ENCODE data around the gene CACNB1. TPM values are rescaled to one million over a fixed set of nuclear protein-coding genes. Genes with fewer than 3 reads are reported as not detected.

CACNB1 gene
- total RNA-seq, 1 donor from 2014 or later = 10.2 TPM

- peaks cover 19% of the 10 kb centered on the region for H3K4me1 Mint-ChIP-seq (ENCODE audit: unreplicated experiment)
- H3K27ac Mint-ChIP-seq (ENCODE audit: unreplicated experiment) = no peak overlapping the region
- no peak for TF ChIP-seq CTCF (IDR thresholded peaks at IDR 0.05; ENCODE audit: unreplicated experiment)
- DNase-seq (ENCODE audit: low spot score) = no peak
- no peak overlapping the region for H3K4me3 Mint-ChIP-seq (ENCODE audit: unreplicated experiment)
- peaks cover 3% of the 10 kb centered on the region for H3K27me3 Mint-ChIP-seq (ENCODE audit: unreplicated experiment)
- no peaks in the 10 kb centered on the region for H3K9me3 Mint-ChIP-seq (ENCODE audit: unreplicated experiment)
- peaks cover 3% of the 10 kb centered on the region for H3K36me3 Mint-ChIP-seq (ENCODE audit: low read depth, unreplicated experiment)
These were observed 55.4 kb downstream of the CACNB1 start for GRCh38 chr17:39141915-39142664.

GRCh38 chr17:39141294-39141693 is 56.2 kb downstream of the CACNB1 start:
- Mint-ChIP-seq H3K4me3 (ENCODE audit: unreplicated experiment) (no peak overlapping the region), H3K36me3 (ENCODE audit: low read depth, unreplicated experiment) (peaks cover 3% of the 10 kb centered on the region), H3K27ac (ENCODE audit: unreplicated experiment) (no peak overlapping the region), H3K27me3 (ENCODE audit: unreplicated experiment) (peaks cover 3% of the 10 kb centered on the region), H3K9me3 (ENCODE audit: unreplicated experiment) (no peaks in the 10 kb centered on the region), H3K4me1 (ENCODE audit: unreplicated experiment) (peaks cover 24% of the 10 kb centered on the region)
- no peak for TF ChIP-seq CTCF (IDR thresholded peaks at IDR 0.05; ENCODE audit: unreplicated experiment)
- DNase-seq (ENCODE audit: low spot score) = no peak

GRCh38 chr17:39139561-39139960 is 57.9 kb downstream of the CACNB1 start:
- no peak for DNase-seq (ENCODE audit: low spot score)
- H3K27ac Mint-ChIP-seq (ENCODE audit: unreplicated experiment) = no peak overlapping the region
- no peak overlapping the region for H3K4me3 Mint-ChIP-seq (ENCODE audit: unreplicated experiment)
- no peaks in the 10 kb centered on the region for H3K36me3 Mint-ChIP-seq (ENCODE audit: low read depth, unreplicated experiment)
- no peaks in the 10 kb centered on the region for H3K9me3 Mint-ChIP-seq (ENCODE audit: unreplicated experiment)
- no peaks in the 10 kb centered on the region for H3K27me3 Mint-ChIP-seq (ENCODE audit: unreplicated experiment)
- TF ChIP-seq CTCF (IDR thresholded peaks at IDR 0.05; ENCODE audit: unreplicated experiment) = no peak
- peaks cover 20% of the 10 kb centered on the region for H3K4me1 Mint-ChIP-seq (ENCODE audit: unreplicated experiment)

GRCh38 chr17:39139161-39139511 is 58.3 kb downstream of the CACNB1 start:
- no peak for DNase-seq (ENCODE audit: low spot score)
- H3K27me3 Mint-ChIP-seq (ENCODE audit: unreplicated experiment) = no peaks in the 10 kb centered on the region
- H3K9me3 Mint-ChIP-seq (ENCODE audit: unreplicated experiment) = no peaks in the 10 kb centered on the region
- H3K27ac Mint-ChIP-seq (ENCODE audit: unreplicated experiment) = no peak overlapping the region
- TF ChIP-seq CTCF (IDR thresholded peaks at IDR 0.05; ENCODE audit: unreplicated experiment) = no peak
- H3K36me3 Mint-ChIP-seq (ENCODE audit: low read depth, unreplicated experiment) = no peaks in the 10 kb centered on the region
- no peak overlapping the region for H3K4me3 Mint-ChIP-seq (ENCODE audit: unreplicated experiment)
- H3K4me1 Mint-ChIP-seq (ENCODE audit: unreplicated experiment) = peaks cover 16% of the 10 kb centered on the region

GRCh38 chr17:39138431-39139160 is 58.9 kb downstream of the CACNB1 start:
- no peak for TF ChIP-seq CTCF (IDR thresholded peaks at IDR 0.05; ENCODE audit: unreplicated experiment)
- no peak overlapping the region for H3K27ac Mint-ChIP-seq (ENCODE audit: unreplicated experiment)
- H3K4me3 Mint-ChIP-seq (ENCODE audit: unreplicated experiment) = no peak overlapping the region
- H3K27me3 Mint-ChIP-seq (ENCODE audit: unreplicated experiment) = no peaks in the 10 kb centered on the region
- peaks cover 15% of the 10 kb centered on the region for H3K4me1 Mint-ChIP-seq (ENCODE audit: unreplicated experiment)
- H3K36me3 Mint-ChIP-seq (ENCODE audit: low read depth, unreplicated experiment) = no peaks in the 10 kb centered on the region
- H3K9me3 Mint-ChIP-seq (ENCODE audit: unreplicated experiment) = no peaks in the 10 kb centered on the region
- DNase-seq (ENCODE audit: low spot score) = no peak

All from endothelial cell (in vitro differentiated cells).